MM.1S (cell line): ENCODE data around the gene ZNF385A.

Experiments
- DNase-seq: peaks from one replicate; pipeline ENCODE4 v3.0.0-alpha.2; 2015
- H2AFZ ChIP-seq: fragments of 300-600 bp; sonication (generic); 2 replicates; pipeline ENCODE4 v1.6.0; 2016; ENCODE audit warnings: antibody characterized with exemption, low read length
- H3F3A ChIP-seq: fragments of 300-600 bp; sonication (generic); 2 replicates; pipeline ENCODE4 v1.6.1; 2016; ENCODE audit warnings: mild to moderate bottlenecking, antibody characterized with exemption, low read length, moderate library complexity, mixed read lengths; ENCODE audit not compliant: insufficient read depth
- H3K27ac ChIP-seq: fragments of 300-600 bp; sonication (generic); 2 replicates; pipeline ENCODE4 v1.5.1; 2016; ENCODE audit warnings: mild to moderate bottlenecking, low read length
- H3K27me3 ChIP-seq: fragments of 300-600 bp; sonication (generic); replicated peaks from 2 replicates; pipeline ENCODE4 v1.6.0; 2016; ENCODE audit warnings: low read length; ENCODE audit not compliant: insufficient read depth
- H3K36me3 ChIP-seq: fragments of 300-600 bp; sonication (generic); replicated peaks from 2 replicates; pipeline ENCODE4 v1.6.1; 2016; ENCODE audit warnings: mild to moderate bottlenecking, low read length, mixed read lengths; ENCODE audit not compliant: insufficient read depth
- H3K4me1 ChIP-seq: fragments of 300-600 bp; sonication (generic); 2 replicates; pipeline ENCODE4 v1.6.1; 2016; ENCODE audit warnings: low read length, mixed read lengths
- H3K4me2 ChIP-seq: fragments of 300-600 bp; sonication (generic); 2 replicates; pipeline ENCODE4 v1.6.0; 2016; ENCODE audit warnings: low read depth, low read length
- H3K4me3 ChIP-seq: fragments of 300-600 bp; sonication (generic); 2 replicates; pipeline ENCODE4 v1.5.1; 2016; ENCODE audit warnings: low read length, mixed read lengths
- H3K79me2 ChIP-seq: fragments of 300-600 bp; sonication (generic); 2 replicates; pipeline ENCODE4 v1.6.1; 2016; ENCODE audit warnings: mixed run types, low read length, mixed read lengths
- H3K9ac ChIP-seq: fragments of 300-600 bp; sonication (generic); 2 replicates; pipeline ENCODE4 v1.6.1; 2016; ENCODE audit warnings: low read length, mixed read lengths
- H3K9me2 ChIP-seq: fragments of 300-600 bp; sonication (generic); replicated peaks from 2 replicates; pipeline ENCODE4 v1.6.1; 2016; ENCODE audit warnings: mild to moderate bottlenecking, low read length, mixed read lengths; ENCODE audit not compliant: insufficient read depth
- H3K9me3 ChIP-seq: fragments of 300-600 bp; sonication (generic); replicated peaks from 2 replicates; pipeline ENCODE4 v1.6.1; 2016; ENCODE audit warnings: mild to moderate bottlenecking, low read length, mixed read lengths; ENCODE audit not compliant: insufficient read depth
- H4K20me1 ChIP-seq: fragments of 300-600 bp; sonication (generic); 2 replicates; pipeline ENCODE4 v1.6.1; 2016; ENCODE audit warnings: mild to moderate bottlenecking, low read length, moderate library complexity, mixed read lengths; ENCODE audit not compliant: insufficient read depth
- CTCF ChIP-seq: fragments of 300-600 bp; sonication (generic); IDR thresholded peaks from 2 replicates; pipeline ENCODE4 v1.5.1; 2016; ENCODE audit warnings: antibody characterized with exemption, low read length, mixed read lengths
- EZH2 ChIP-seq: fragments of 300-600 bp; sonication (generic); optimal IDR thresholded peaks from 2 replicates; pipeline ENCODE3; 2017; ENCODE audit warnings: low read depth, mild to moderate bottlenecking, antibody characterized with exemption, low read length, mixed read lengths
- EZH2phosphoT487 ChIP-seq: fragments of 300-600 bp; sonication (generic); IDR thresholded peaks from 2 replicates; pipeline ENCODE4 v1.6.1; 2018; ENCODE audit warnings: antibody characterized with exemption, low read length

The ZNF385A gene

GRCh38 chr12:54395545-54395944, 11.0 kb upstream of the ZNF385A start:
- H3K4me2 ChIP-seq, result no peak overlapping the region
- H3K79me2 ChIP-seq, result no peaks in the 10 kb centered on the region
- H2AFZ ChIP-seq, result no peak overlapping the region
- no peak overlapping the region for H3K4me3 ChIP-seq
- TF ChIP-seq EZH2phosphoT487 (no peak), EZH2 (no peak), CTCF (no peak)
- no peaks in the 10 kb centered on the region for H3K27me3 ChIP-seq
- H3K9me2 ChIP-seq, result no peaks in the 10 kb centered on the region
- no peaks in the 10 kb centered on the region for H3F3A ChIP-seq
- H4K20me1 ChIP-seq, result no peaks in the 10 kb centered on the region
- H3K4me1 ChIP-seq, result 0 out of 2 replicates have a peak, but pooled peaks cover 3% of the 10 kb centered on the region
- no peaks in the 10 kb centered on the region for H3K36me3 ChIP-seq
- no peaks in the 10 kb centered on the region for H3K9me3 ChIP-seq
- no peak overlapping the region for H3K9ac ChIP-seq
- no peak overlapping the region for H3K27ac ChIP-seq
- no peak for DNase-seq

GRCh38 chr12:54394986-54395385, 10.5 kb upstream of the ZNF385A start:
- Histone ChIP-seq H3K36me3 (no peaks in the 10 kb centered on the region), H3F3A (no peaks in the 10 kb centered on the region), H4K20me1 (no peaks in the 10 kb centered on the region), H3K9ac (no peak overlapping the region), H3K79me2 (no peaks in the 10 kb centered on the region), H3K4me3 (no peak overlapping the region), H2AFZ (no peak overlapping the region), H3K4me1 (0 out of 2 replicates have a peak, but pooled peaks cover 3% of the 10 kb centered on the region), H3K4me2 (no peak overlapping the region), H3K27ac (no peak overlapping the region), H3K9me3 (no peaks in the 10 kb centered on the region), H3K27me3 (no peaks in the 10 kb centered on the region), H3K9me2 (no peaks in the 10 kb centered on the region)
- DNase-seq, result no peak
- no peak for TF ChIP-seq CTCF
- TF ChIP-seq EZH2phosphoT487, result no peak
- no peak for TF ChIP-seq EZH2

GRCh38 chr12:54394281-54394719, 9.8 kb upstream of the ZNF385A start:
- Histone ChIP-seq H3K4me3 (no peak overlapping the region), H3K4me1 (0 out of 2 replicates have a peak, but pooled peaks cover 3% of the 10 kb centered on the region), H3K9me3 (no peaks in the 10 kb centered on the region), H3K27me3 (no peaks in the 10 kb centered on the region), H3F3A (no peaks in the 10 kb centered on the region), H3K4me2 (no peak overlapping the region), H3K9ac (no peak overlapping the region), H3K27ac (no peak overlapping the region), H3K36me3 (no peaks in the 10 kb centered on the region), H4K20me1 (no peaks in the 10 kb centered on the region), H3K9me2 (no peaks in the 10 kb centered on the region), H2AFZ (no peak overlapping the region), H3K79me2 (no peaks in the 10 kb centered on the region)
- TF ChIP-seq EZH2phosphoT487 (no peak), CTCF (peak; percentile 80), EZH2 (no peak)
- DNase-seq, result peak; percentile 47
